Measurements from ENCODE around the gene IDUA. TPM values are rescaled to one million over a fixed set of nuclear protein-coding genes. Genes with fewer than 3 reads are reported as not detected.
"Not testable (repeated sequence)": the region's sequence is repeated elsewhere in the genome, so short reads cannot be mapped to it uniquely, and the experiment has no call there.

Gene IDUA
- total RNA-seq, 1 donor = 21.8 TPM

- no peak for DNase-seq (ENCODE audit: low read depth in 2 of 3, low spot score in 2 of 3)
Measured at GRCh38 chr4:966266-967112, 20.4 kb upstream of the IDUA start.

- peak in 1 of 3 donors; percentile 21 for DNase-seq (ENCODE audit: low read depth in 2 of 3, low spot score in 2 of 3)
Measured at GRCh38 chr4:967113-968104, 19.4 kb upstream of the IDUA start.

GRCh38 chr4:968221-968620 is 18.6 kb upstream of the IDUA start:
- no peak for DNase-seq (ENCODE audit: low read depth in 2 of 3, low spot score in 2 of 3)

GRCh38 chr4:968621-969394 is 18.0 kb upstream of the IDUA start:
- DNase-seq (ENCODE audit: low read depth in 2 of 3, low spot score in 2 of 3) = no peak

- DNase-seq (ENCODE audit: low read depth in 2 of 3, low spot score in 2 of 3) = no peak
Measured at GRCh38 chr4:970046-970745, 16.6 kb upstream of the IDUA start.

GRCh38 chr4:970854-971520 is 15.9 kb upstream of the IDUA start:
- DNase-seq (ENCODE audit: low read depth in 2 of 3, low spot score in 2 of 3) = no peak

GRCh38 chr4:971666-972500 is 15.0 kb upstream of the IDUA start:
- no peak for DNase-seq (ENCODE audit: low read depth in 2 of 3, low spot score in 2 of 3)

- peak; percentile 33 to 37 (median 37) for DNase-seq (ENCODE audit: low read depth in 2 of 3, low spot score in 2 of 3)
Measured at GRCh38 chr4:972651-973424, 14.0 kb upstream of the IDUA start.

GRCh38 chr4:973431-974397 is 13.1 kb upstream of the IDUA start, which contains the start of gene DGKQ:
TSS of gene DGKQ (minus strand) at chr4:973569. CDS start at chr4:973482, 87 bp downstream.
- peak; percentile 83 to 91 (median 84) for DNase-seq (ENCODE audit: low read depth in 2 of 3, low spot score in 2 of 3)

- no peak for DNase-seq (ENCODE audit: low read depth in 2 of 3, low spot score in 2 of 3)
Measured at GRCh38 chr4:974668-975067, 12.2 kb upstream of the IDUA start.

GRCh38 chr4:976016-976415 is 10.8 kb upstream of the IDUA start:
- not testable (repeated sequence) for DNase-seq (ENCODE audit: low read depth in 2 of 3, low spot score in 2 of 3)

- DNase-seq (ENCODE audit: low read depth in 2 of 3, low spot score in 2 of 3) = peak in 1 of 3 donors; percentile 48
Measured at GRCh38 chr4:978957-979701, 7.7 kb upstream of the IDUA start.

GRCh38 chr4:982291-982690 is 4.6 kb upstream of the IDUA start:
- no peak for DNase-seq (ENCODE audit: low read depth in 2 of 3, low spot score in 2 of 3)

GRCh38 chr4:982814-983213 is 4.0 kb upstream of the IDUA start:
- no peak for DNase-seq (ENCODE audit: low read depth in 2 of 3, low spot score in 2 of 3)

GRCh38 chr4:984336-985054 is 2.3 kb upstream of the IDUA start:
- no peak for DNase-seq (ENCODE audit: low read depth in 2 of 3, low spot score in 2 of 3)
